Measurements from ENCODE around the gene IYD.

GRCh38 chr6:150325066-150325772, 43.6 kb upstream of the IYD start:
- TF ChIP-seq CTCF (IDR thresholded peaks at IDR 0.05), result no peak
- TF ChIP-seq POLR2A (IDR thresholded peaks at IDR 0.05; ENCODE audit: low read depth), result no peak
- no peak for TF ChIP-seq POLR2AphosphoS5 (IDR thresholded peaks at IDR 0.05)
- no peak for TF ChIP-seq EP300 (IDR thresholded peaks at IDR 0.05)
